Left cardiac atrium (tissue), 4 donors: Measurements from ENCODE around the gene ADCY9. TPM values are rescaled to one million over a fixed set of nuclear protein-coding genes. Genes with fewer than 3 reads are reported as not detected.
"Not testable (repeated sequence)": the region's sequence is repeated elsewhere in the genome, so short reads cannot be mapped to it uniquely, and the experiment has no call there.

ENCODE experiments used
- ATAC-seq, 2 donors: fragments of 200-7000 bp; cut with Tn5 transposase; one replicate each; pipeline ENCODE4 v1.9.1; 2020; ENCODE audit warnings: mild to moderate bottlenecking in 2 of 2, moderate library complexity in 2 of 2
- DNase-seq: peaks from one replicate; pipeline ENCODE4 v3.0.0-alpha.2; 2020
- intact Hi-C, 2 donors: fragments of 100-400 bp; cut with DNase I; formaldehyde crosslinking; loops; one replicate each; pipeline versions ENCODE4 v1.14.1 to v1.15.1; 2022 to 2023
- total RNA-seq, 2 donors: library from RNA; stranded (reverse); fragmentation: NEBNext Ultra II Directional; extraction: Animal tissue kit (Norgen Biotek cat#: 25700); gene quantifications; one replicate each; pipeline ENCODE4 v1.2.1, GENCODE V29; 2021
- donor health status: DM: no; HTN: yes; CAD: no.
- donor health status: DM: no; HTN: yes; CAD: no; lungs with severe emphysema.
- donor health status: DM: yes; HTN: yes; CAD: no.
- donor health status: Dilated cardiomyopathy.

The ADCY9 gene
- total RNA-seq, 2 donors from 2014 or later: 22.6 to 25.9 TPM

DNA sequence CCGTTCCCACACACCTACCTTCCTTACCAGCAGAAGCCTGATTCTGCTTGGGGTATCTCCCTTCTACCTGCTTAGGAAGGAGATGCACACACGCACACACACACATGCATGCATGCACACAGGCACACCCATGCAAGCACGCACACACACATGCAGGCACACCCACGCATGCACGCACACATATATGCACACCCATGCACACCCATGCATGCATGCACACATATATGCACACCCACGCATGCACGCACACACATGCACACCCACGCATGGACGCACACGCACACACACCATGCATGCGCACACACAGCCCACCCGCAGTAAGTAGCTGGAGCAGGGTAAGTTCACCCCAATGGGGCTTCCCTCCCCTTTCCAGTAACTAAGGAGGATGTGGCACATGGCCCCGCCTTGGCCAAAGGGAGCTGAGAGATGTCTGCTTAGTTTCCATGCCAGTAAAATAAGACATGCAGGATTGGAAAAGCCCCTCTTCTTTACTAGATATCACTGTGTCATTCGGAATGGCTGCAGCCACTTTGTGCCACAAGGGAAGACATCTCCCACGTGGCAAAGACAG lies 33.7 kb downstream of the ADCY9 start:
- ATAC-seq: no peak
- intact Hi-C loops: no loop called here
- no peak for DNase-seq

DNA sequence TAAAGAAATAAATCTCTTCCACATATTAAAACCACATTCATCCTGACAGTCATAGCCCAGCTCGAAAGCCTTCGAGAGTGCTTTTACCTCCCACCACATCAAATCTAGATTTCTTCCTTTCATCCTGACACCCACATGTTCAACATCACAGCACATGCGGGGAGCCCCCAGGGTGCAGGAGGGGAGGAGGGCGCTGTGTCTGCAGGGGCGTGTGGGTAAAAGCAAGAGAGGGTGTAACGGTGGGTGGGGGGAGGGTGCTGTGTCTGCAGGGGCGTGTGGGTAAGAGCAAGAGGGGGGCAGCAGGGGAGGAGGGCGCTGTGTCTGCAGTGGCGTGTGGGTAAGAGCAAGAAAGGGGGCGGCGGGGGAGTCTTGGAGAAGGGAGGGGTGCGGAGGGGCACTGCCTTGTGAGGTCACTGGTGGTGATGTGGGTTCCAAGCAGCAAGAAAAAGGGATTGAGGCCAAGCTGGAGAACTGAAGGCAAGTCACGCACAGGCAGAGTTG lies 34.7 kb downstream of the ADCY9 start:
- DNase-seq (no peak), ATAC-seq (no peak)
- intact Hi-C loops: no loop called here

DNA sequence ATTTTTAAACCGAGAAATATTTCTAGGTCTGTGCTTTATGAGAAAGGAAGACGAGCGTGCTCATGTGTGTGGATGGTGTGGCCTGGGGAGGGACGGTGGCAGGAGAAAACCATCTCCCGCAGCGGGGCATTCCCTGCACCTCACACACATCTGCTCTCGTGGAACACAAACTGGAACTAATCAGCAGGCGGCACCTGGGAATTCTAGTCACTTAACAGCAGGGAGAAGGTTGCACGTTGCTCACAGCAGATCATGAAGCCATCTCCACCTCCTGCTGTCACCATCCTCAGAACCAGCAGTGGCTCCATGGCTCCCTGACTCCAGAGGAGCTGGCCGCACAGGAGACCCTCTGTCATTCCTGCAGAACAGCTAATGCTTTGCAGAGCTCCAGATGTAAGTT lies 35.2 kb downstream of the ADCY9 start:
- ATAC-seq (no peak), DNase-seq (no peak)
- intact Hi-C loops: no loop called here

DNA sequence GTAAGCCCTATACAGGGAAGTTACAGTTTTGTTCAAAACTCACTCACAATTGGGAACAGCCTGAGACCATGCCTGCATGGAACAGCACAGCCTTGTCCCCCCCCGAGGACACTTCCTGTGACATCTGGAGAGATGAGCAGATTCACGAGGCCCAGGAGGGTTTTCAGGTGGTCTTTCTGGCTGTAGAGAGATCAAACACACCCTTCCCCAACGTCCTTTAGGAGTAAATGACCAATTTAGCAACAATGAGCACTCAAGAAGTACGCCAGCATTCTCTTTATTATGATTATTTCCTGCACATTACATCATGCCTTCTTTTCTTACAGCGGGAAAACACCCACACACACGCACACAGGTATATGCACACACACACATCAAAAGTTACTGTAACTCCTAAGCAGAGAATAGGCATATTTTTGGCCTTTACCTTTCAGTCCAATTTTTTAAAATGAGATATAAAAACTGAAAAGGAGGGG lies 39.0 kb downstream of the ADCY9 start:
- ATAC-seq (no peak), DNase-seq (no peak)
- intact Hi-C loops: no loop called here

DNA sequence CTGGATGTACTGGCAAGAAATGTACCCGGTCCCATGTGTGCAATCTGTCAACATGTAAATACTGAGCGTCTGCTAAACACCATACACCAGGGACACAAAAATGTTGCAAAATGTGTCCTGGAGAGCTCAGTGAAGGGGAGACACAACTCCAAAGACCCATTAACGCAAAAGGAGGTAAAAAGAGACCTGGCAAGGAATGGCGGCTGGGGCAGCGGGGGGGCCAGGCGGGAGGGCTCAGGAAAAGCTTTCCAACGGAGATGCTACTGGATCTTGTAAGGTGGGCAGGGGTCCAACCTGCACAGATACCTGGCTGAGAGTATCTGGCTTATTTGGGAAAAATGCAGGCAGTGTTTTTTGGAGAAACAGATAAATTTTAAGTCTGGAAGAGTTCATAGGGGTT lies 40.7 kb downstream of the ADCY9 start:
- intact Hi-C loops: no loop called here
- no peak for DNase-seq
- ATAC-seq: no peak

DNA sequence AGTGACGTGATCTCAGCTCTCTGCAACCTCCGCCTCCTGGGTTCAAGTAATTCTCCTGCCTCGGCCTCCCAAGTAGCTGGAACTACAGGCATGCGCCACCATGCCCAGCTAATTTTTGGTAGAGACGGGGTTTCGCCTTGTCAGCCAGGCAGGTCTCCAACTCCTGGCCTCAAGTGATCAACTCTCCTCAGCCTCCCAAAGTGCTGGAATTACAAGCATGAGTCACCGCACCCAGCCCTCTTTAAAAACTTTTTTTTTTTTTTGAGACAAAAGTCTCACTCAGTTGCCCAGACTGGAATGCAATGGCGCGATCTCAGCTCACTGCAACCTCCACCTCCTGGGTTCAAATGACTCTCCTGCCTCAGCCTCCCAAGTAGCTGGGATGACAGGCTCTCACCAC lies 43.1 kb downstream of the ADCY9 start:
- ATAC-seq, intact Hi-C loops, DNase-seq: not testable (repeated sequence)

DNA sequence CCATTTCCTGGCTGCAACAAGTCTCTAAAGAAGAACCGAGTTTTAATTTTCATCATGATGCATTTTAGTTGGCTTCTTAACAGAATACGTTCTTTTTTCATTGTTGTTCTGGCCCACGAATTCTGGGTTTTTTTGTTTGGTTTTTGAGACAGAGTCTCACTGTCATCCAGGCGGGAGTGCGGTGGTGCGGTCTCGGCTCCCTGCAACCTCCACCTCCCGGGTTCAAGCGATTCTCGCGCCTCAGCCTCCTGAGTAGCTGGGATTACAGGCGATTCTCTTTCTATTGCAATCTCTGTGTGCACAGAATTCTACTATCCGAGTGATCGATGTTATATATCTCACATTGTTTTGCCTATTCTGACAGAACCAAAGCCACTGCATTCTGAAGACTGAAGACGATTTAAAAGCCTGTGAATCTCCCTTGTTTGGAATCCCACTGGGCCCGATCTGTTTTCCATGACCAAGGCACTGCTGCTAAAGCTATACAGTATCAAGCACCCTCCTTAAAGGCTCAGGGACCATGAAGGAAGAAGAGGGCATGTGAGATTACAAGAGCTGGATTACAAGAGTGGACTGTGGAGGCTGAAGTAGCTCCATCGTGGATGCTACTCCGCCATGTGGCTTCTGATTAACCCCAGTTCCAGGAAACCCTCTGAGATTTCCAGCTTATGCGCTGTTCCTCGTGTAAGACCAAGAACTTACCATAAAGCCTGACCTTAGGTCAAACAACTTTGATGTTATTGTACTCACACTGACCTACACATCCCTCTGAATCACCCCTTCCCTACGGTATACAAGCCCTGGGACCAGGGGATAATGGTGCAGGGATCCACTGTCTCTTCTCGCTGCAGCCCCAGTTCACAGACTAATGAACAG lies 44.3 kb downstream of the ADCY9 start:
- ATAC-seq (no peak), DNase-seq (no peak)
- intact Hi-C loops: no loop called here

DNA sequence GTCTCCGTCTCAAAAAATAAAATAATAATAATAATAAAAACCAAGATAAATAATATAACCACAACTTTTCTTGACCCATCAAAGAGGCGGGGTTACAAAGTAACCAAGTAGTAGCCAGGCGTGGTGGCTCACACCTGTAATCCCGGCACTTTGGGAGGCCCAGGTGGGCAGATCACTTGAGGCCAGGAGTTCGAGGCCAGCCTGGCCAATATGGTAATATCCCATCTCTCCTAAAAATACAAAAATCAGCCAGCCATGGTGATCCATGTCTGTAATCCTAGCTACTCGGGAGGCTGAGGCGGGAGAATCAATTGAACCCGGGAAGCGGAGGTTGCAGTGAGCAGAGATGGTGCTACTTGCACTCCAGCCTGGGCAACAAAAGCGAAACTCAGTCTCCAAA lies 45.3 kb downstream of the ADCY9 start:
- DNase-seq (no peak), ATAC-seq (no peak)
- intact Hi-C loops: no loop called here

DNA sequence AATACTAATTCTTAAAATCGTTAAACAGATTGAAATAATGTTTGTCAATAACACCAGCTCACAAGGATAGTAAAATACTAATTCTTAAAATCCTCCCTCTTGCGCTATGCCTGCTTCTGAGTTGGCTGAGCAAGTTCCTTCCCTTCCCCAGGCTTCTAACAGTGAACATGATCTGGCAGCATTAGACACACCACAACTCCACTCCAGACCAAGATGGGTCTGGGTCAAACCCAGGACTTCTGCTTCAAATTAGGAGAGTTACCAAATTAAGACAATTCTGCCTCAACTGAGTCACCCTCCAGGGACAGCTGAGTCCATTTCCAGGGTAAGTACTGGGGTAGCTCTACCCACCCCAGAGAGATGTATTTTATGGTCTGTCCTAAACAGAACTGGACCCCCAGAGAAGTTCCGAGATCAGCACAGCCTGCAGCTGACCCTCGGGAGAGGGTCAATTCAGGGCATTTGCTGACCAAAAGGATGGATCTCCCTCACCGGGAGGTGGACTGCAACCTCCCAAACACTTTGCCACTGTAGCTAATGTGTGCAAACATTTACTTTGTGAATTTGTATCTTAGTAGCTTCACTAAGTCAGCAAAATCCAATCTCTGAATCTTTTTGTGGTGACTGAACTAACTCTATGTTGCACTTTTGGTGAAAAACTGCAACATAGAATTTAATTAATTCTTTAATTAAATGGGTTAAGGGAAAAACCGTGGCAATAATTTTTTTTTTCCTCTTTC lies 48.8 kb downstream of the ADCY9 start:
- ATAC-seq: peak in 1 of 2 donors; percentile 47
- no peak for DNase-seq
- intact Hi-C loops: no loop called here

DNA sequence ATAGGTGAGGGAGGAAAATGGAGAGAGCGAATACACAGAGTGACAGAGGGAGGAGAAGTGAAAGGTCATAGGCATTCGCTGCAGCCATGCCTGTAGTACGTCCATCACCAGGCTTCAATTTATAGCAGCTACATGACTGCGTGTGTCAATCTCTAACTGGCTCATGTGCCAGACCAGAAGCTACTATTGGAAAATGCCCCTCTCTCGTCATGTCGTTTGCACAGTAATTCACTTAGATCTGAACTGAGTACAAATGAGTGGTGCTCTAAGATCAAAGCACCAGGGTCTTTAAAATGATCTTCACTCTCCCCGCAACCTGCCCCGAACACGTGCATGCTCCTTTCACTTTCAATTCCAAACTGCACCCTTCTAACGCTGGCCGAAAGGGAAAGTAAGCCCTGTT lies 51.3 kb downstream of the ADCY9 start:
- intact Hi-C loops: no loop called here
- no peak for ATAC-seq
- no peak for DNase-seq

DNA sequence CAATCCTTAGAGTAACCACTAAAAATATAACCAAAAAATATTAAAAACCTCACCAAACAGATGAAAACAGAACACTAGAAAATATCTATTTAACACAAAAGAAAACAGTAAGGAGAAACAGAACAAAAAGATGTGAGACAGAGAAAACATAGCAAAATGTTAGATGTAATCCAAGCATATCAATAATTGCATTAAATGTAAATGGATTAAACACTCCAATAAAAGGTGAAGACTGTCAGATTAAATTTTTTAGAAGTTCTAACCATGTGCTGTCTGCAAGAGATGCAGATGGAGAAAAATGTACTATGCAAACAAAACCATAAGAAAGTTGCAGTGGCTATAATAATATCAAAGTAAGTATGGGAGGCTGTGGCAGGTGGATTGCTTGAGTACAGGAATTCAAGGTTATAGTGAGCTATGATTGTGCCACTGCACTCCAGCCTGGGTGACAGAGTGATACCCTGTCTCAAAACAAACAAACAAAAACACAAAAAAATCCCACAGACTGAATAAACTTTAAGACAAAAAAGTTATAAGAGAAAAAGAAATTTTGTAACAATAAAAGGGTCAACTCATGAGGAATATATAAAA lies 53.9 kb downstream of the ADCY9 start:
- intact Hi-C loops: no loop called here
- DNase-seq: no peak
- ATAC-seq: no peak

DNA sequence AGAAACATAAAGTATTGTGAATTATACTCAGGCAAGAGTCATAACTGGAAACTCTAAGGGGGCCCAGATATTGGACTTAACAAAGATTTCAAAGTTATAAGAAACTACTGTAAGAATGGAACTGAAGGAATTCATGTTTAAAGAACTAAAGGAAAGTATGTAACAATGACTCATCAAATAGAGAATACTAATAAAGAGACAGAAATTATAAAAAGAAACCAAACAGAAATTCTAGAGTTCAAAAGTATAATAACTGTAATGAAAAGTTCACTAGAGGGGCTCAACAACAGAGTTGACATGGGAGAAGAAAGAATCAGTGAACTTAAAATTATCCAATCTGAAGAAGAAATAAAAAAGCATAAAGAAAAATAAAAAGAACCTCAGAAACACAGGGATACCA lies 55.4 kb downstream of the ADCY9 start:
- DNase-seq (no peak), ATAC-seq (no peak)
- intact Hi-C loops: no loop called here

DNA sequence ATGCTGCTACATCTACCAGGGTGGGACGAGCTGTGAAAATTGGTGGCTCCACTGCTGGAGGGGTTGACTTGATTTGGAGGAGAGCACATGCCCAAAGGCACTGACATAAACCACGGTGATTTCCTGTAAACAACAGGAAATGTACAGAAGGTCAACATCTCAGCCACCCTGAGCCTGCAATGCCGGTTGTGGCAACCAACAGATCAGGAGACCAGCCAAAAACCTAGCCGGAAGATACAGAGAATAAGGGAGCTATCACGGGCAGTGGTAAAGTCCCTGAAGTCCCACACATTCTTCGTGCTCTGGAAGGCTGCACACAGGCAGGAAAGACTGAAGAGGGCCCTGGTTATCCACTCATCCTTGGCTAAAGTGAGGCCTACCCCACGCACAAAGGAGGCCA lies 56.2 kb downstream of the ADCY9 start:
- DNase-seq: no peak
- ATAC-seq: no peak
- intact Hi-C loops: no loop called here

DNA sequence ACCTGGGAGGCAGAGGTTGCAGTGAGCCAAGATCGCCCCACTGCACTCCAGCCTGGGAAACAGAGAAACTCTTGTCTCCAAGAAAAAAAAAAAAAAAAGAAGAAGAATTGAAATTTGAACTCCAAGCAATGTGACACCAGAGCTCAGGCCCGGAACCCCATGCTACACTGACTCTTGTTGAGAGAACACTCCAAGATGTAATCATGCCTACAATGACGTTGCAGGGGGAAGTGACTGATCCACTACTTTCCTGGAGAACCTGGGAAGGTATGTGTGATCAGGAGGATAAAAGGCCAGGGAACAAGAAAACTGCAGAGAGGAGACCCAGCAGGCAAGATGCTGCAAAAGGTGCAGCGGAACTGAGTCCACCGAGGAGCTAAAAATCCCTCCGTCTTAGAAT lies 57.9 kb downstream of the ADCY9 start:
- intact Hi-C loops: no loop called here
- no peak for DNase-seq
- no peak for ATAC-seq

DNA sequence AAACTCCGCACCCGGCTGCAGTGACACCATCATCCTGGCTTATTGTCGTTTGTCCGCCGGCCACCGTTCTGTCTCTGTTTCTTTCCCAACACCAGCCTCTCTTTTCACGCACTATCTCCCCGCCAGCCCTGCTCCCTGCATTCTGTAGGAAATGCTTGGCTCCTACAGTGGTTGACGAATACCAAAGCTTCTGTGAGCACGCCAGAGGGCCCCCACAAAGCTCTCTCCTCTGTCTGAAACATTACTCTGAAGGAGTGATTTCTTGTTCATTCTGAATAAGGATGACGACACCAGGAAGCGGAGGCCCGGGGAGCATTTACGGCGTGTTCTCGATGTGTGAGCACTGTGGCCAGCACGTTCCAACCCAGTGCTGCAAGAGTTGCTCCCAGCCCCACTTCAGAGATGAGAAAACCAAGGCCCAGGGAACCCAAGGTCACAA lies 58.8 kb downstream of the ADCY9 start:
- ATAC-seq: no peak

DNA sequence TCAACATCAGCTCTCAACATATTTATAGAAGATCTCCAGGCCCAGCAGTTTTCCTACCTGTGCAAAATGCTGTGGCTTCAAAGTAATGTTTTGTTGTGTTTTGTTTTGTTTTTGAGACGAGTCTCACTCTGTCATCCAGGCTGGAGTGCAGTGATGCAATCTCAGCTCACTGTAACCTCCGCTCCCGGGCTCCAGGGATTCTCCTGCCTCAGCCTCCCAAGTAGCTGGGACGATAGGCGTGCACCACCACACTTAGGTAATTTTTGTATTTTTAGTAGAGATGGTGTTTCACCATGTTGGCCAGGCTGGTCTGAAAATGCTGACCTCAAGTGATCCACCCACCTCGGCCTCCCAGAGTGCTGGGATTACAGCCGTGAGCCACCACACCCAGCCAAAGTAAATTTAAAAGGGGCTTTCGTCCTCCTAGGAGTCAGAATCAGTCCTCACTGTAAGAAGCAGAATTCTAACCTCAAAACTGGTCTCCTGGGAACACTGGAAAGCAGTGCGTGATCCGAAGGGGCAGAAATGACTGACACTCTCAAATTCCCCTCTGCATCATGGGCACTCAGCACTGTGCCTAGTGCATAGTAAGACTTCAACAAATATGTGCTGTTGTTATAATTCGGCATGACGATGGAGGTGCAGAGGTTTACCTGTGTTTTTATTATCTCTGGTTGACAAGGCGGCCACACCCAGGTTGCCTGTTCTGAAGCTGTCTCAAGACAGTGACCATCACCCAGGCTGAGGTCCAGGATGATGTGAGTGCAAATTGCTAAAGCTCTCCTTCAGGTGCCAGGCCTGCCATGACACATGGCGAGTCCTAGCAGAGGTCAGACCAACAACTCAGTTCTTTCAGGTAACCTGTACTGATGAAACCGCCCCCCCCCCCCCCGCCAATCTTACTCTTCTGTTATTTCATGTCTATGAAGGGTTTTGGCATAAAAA lies 59.8 kb downstream of the ADCY9 start:
- DNase-seq: no peak
- intact Hi-C loops: no loop called here
- ATAC-seq: no peak

More for the DNA sequence above, 58.8 kb downstream of the ADCY9 start:
- peak; percentile 38 for DNase-seq
- intact Hi-C loops: no loop called here

DNA sequence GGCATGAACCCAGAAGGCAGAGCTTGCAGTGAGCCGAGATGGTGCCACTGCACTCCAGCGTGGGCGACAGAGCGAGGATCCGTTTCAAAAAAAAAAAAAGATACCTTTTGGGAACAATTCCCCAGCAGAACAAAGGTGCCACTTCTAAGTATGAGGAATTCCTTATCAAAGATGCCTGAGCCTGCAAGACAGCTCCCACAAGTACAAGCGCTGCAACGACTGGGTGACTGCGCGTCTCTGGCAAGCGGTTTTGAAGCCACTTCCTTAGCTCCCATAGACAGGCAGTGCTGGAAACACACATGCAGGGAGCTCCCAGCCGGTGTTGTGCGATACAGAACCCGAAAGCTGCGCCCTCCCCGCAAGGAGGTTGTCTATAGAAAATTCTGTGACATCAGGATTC lies 60.5 kb downstream of the ADCY9 start:
- intact Hi-C loops: no loop called here
- no peak for DNase-seq
- no peak for ATAC-seq

DNA sequence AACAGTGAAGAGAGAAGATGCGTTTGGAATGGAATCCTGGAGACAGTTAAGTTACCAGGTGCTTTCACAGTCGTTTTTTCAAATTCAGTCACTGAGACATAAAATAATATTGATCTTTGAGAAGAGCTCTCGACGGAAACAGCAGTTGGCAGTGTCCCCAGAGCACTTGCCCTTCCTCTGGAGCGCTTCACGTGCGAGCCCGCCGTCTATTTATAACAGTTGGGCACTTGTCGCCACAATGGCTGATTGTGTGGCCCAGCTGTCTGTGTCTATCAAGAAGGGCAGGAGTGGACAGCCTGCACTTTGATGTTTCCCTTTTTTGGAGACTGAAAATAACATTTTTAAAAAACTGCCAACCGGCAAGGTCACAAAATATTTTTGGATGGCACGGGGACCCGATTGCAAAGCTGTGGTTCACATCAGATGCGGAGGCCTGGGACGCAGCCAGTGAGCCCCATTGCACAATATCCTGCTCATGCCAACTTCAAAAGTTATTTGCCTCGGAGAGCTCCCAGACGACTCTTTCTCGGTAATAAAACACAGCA lies 62.9 kb downstream of the ADCY9 start:
- DNase-seq: peak; percentile 70
- intact Hi-C loops: loop anchor here in 1 of 2 donors (5.0 kb wide), 1 partner anchor 34 kb away; no protein-coding TSS in a partner anchor
- peak; percentile 78 to 79 for ATAC-seq
